K562 (cell line): ENCODE data around the gene SPPL3. TPM values are rescaled to one million over a fixed set of nuclear protein-coding genes. Genes with fewer than 3 reads are reported as not detected.

Source experiments
- ATAC-seq: fragments of 200-7000 bp; cut with Tn5 transposase; 3 replicates; pipeline ENCODE4 v1.9.1; 2020; ENCODE audit warnings: moderate library complexity
- BruUV-seq: library from RNA; stranded (reverse); fragments of 400-500 nt; replicated peaks from 2 replicates; lab custom pipeline; 2021; lab: Mats Ljungman, UMichigan
- CTCF ChIA-PET: fragments of 300-600 bp; formaldehyde crosslinking; extraction: SDS; loops from one replicate; lab custom pipeline; 2021; ENCODE audit warnings: low intra/inter-chr PET ratio; lab: Yijun Ruan, JAX
- POLR2A ChIA-PET: fragments of 300-600, 350-650 bp; sonication (Branson Sonifier 250); formaldehyde crosslinking; extraction: SDS; loops from one replicate; lab custom pipeline; 2021; ENCODE audit warnings: antibody characterized with exemption, inconsistent platforms; lab: Yijun Ruan, JAX
- DNase-seq, 4 experiments: peaks; one replicate each; pipeline versions ENCODE4 v3.0.0 to v3.0.0-alpha.2; 2011 to 2018; ENCODE audit warnings: low spot score in 3 of 4, mixed read lengths in 3 of 4; ENCODE audit errors: extremely low read depth in 1 of 4
- FAIRE-seq: peaks from 2 replicates; lab custom pipeline; 2011; peaks lifted over from hg19 to GRCh38; lab: Jason Lieb, UNC
- H2AFZ ChIP-seq: 2 replicates; pipeline ENCODE4 v1.6.0; 2011; ENCODE audit warnings: low read depth, low read length, control low read depth, inconsistent platforms
- H3K27ac ChIP-seq: fragments of 200-600 bp; 3 replicates; pipeline ENCODE4 v1.8.0; 2011; ENCODE audit warnings: low read depth, mild to moderate bottlenecking, control low read depth, inconsistent platforms, low read length, moderate library complexity, mixed read lengths; ENCODE audit errors: extremely low read depth
- H3K27me3 ChIP-seq, 2 experiments: fragments of 300-600 bp in 1 of 2; 2 replicates in 1 of 2; 3 replicates in 1 of 2; pipeline versions ENCODE4 v1.6.0 to v1.8.0; 2011; ENCODE audit warnings: inconsistent platforms in 2 of 2, low read length in 2 of 2, mild to moderate bottlenecking in 1 of 2, mixed read lengths in 1 of 2, moderate library complexity in 1 of 2; ENCODE audit not compliant: control insufficient read depth in 2 of 2, insufficient read depth in 2 of 2
- H3K36me3 ChIP-seq: fragments of 300-600 bp; 3 replicates; pipeline ENCODE4 v1.8.0; 2011; ENCODE audit warnings: mild to moderate bottlenecking, low read length, inconsistent platforms; ENCODE audit not compliant: control insufficient read depth, insufficient read depth
- H3K4me1 ChIP-seq, 2 experiments: fragments of 200-600 bp in 1 of 2; replicated peaks in 1 of 2; 2 replicates in 1 of 2; 3 replicates in 1 of 2; pipeline versions ENCODE4 v1.5.1 to v1.8.0; 2011; ENCODE audit warnings: inconsistent platforms in 2 of 2, low read length in 2 of 2, mild to moderate bottlenecking in 1 of 2, mixed read lengths in 1 of 2, moderate library complexity in 1 of 2; ENCODE audit not compliant: control insufficient read depth in 2 of 2, insufficient read depth in 2 of 2
- H3K4me2 ChIP-seq: 2 replicates; pipeline ENCODE4 v1.6.1; 2011; ENCODE audit warnings: low read length, control low read depth, inconsistent platforms, mixed read lengths; ENCODE audit not compliant: insufficient read depth
- H3K4me3 ChIP-seq: fragments of 200-600 bp; sonication (generic), shearing (Covaris generic); 2 replicates; pipeline ENCODE4 v1.5.1; 2016; ENCODE audit warnings: control low read depth, inconsistent platforms
- H3K79me2 ChIP-seq: fragments of 200-600 bp; 3 replicates; pipeline ENCODE4 v1.8.0; 2011; ENCODE audit warnings: low read length, inconsistent platforms; ENCODE audit not compliant: control insufficient read depth, insufficient read depth
- H3K9ac ChIP-seq, 2 experiments: 2 replicates each; pipeline versions ENCODE4 v1.6.0 to v1.6.1; 2011; ENCODE audit warnings: low read depth in 2 of 2, low read length in 2 of 2, control low read depth in 1 of 2, inconsistent platforms in 1 of 2, mild to moderate bottlenecking in 1 of 2, mixed read lengths in 1 of 2; ENCODE audit not compliant: insufficient read depth in 1 of 2
- H3K9me1 ChIP-seq: one replicate; pipeline ENCODE4 v1.6.0; 2011; ENCODE audit warnings: inconsistent platforms, mild to moderate bottlenecking, low read length, moderate library complexity; ENCODE audit not compliant: control insufficient read depth, insufficient read depth
- H3K9me3 ChIP-seq: replicated peaks from 2 replicates; pipeline ENCODE4 v1.5.1; 2011; ENCODE audit warnings: low read depth, low read length, inconsistent platforms; ENCODE audit not compliant: control insufficient read depth, insufficient read depth
- H4K20me1 ChIP-seq: replicated peaks from 2 replicates; pipeline ENCODE4 v1.6.1; 2011; ENCODE audit warnings: low read length, inconsistent platforms, mixed read lengths; ENCODE audit not compliant: control insufficient read depth, insufficient read depth
- ELF4 ChIP-seq: fragments of 450-650 bp; formaldehyde crosslinking; IDR thresholded peaks from 2 replicates; pipeline ENCODE4 v1.4.0; 2022; ENCODE audit warnings: missing genetic modification characterization
- ILK ChIP-seq: fragments of 450-650 bp; IDR thresholded peaks from 2 replicates; pipeline ENCODE4 v1.6.1; 2016; ENCODE audit warnings: missing genetic modification characterization, low read depth, mild to moderate bottlenecking, missing compliant biosample characterization, moderate library complexity, borderline replicate concordance
- KDM1A ChIP-seq, 2 experiments: fragments of 450-650 bp; IDR thresholded peaks; 2 replicates each; pipeline ENCODE4 v1.6.1; 2016; ENCODE audit warnings: mild to moderate bottlenecking in 2 of 2
- KLF1 ChIP-seq: fragments of 450-650 bp; IDR thresholded peaks from 2 replicates; pipeline ENCODE4 v1.6.1; 2016; ENCODE audit warnings: missing genetic modification characterization, missing compliant biosample characterization
- RCOR1 ChIP-seq, 2 experiments: IDR thresholded peaks; 2 replicates each; pipeline ENCODE4 v1.6.1; 2012; ENCODE audit warnings: low read depth in 2 of 2, low read length in 2 of 2, borderline replicate concordance in 1 of 2, improper control_type of control experiment in 1 of 2
- SMC3 ChIP-seq: conservative IDR thresholded peaks from 2 replicates; pipeline ENCODE4 v1.6.1; 2011; ENCODE audit warnings: low read depth, low read length, improper control_type of control experiment; ENCODE audit not compliant: insufficient read depth
- TOE1 ChIP-seq, 2 experiments: fragments of 450-650 bp in 1 of 2; sonication (generic) in 1 of 2; formaldehyde crosslinking in 1 of 2; IDR thresholded peaks; 2 replicates each; pipeline versions ENCODE4 v1.7.1 to v1.8.0; 2016 to 2022; ENCODE audit warnings: borderline replicate concordance in 2 of 2, mild to moderate bottlenecking in 2 of 2, antibody characterized with exemption in 1 of 2, inconsistent platforms in 1 of 2, low read depth in 1 of 2, missing genetic modification reagents in 1 of 2, moderate library complexity in 1 of 2
- TRIM28 ChIP-seq: fragments of 450-650 bp; IDR thresholded peaks from 2 replicates; pipeline ENCODE4 v1.6.1; 2017
- ZBTB7A ChIP-seq: IDR thresholded peaks from 2 replicates; pipeline ENCODE4 v1.6.1; 2011; ENCODE audit warnings: low read depth, mild to moderate bottlenecking, low read length, moderate library complexity, borderline replicate concordance; ENCODE audit not compliant: control insufficient read depth
- ZNF785 ChIP-seq: fragments of 250-450 bp; sonication (Bioruptor Pico); IDR thresholded peaks from 2 replicates; pipeline ENCODE4 v1.4.0; 2020; ENCODE audit warnings: mild to moderate bottlenecking
- WGBS: fragments of 100-300 bp; shearing (Covaris generic); methylation state at CpG from one replicate; pipeline ENCODE4 v1.1.6; 2016; ENCODE audit warnings: low coverage, mixed read lengths; ENCODE audit not compliant: insufficient coverage; ENCODE audit errors: missing lambda C conversion rate; 5-methylcytosine and 5-hydroxymethylcytosine counted together
- in situ Hi-C: fragments of 300-500 bp; cut with MboI; formaldehyde crosslinking; loops from 4 replicates; pipeline ENCODE4 v1.15.0; 2018; ENCODE audit warnings: inconsistent platforms, mixed read lengths
- intact Hi-C: fragments of 100-400 bp; cut with micrococcal nuclease; formaldehyde crosslinking; loops from 2 replicates; pipeline ENCODE4 v1.14.2; 2022
- polyA plus RNA-seq, 8 experiments: library from polyadenylated mRNA; depleted of rRNA in 4 of 8; stranded (reverse) in 5 of 8; unstranded in 3 of 8; fragments of >200 nt; fragmentation: Nextera tagmentation in 2 of 8; fragmentation: Illumina TruSeq in 1 of 8; extraction: Ambion mirVana in 2 of 8; extraction: Trizol in 1 of 8; gene quantifications; 2 replicates each; pipeline versions ENCODE4 v1.2.1 to v1.2.3, GENCODE V29; 2011 to 2014; ENCODE audit warnings: inconsistent platforms in 1 of 8, missing spikeins in 1 of 8
- total RNA-seq, 7 experiments: library from RNA; depleted of rRNA in 6 of 7; stranded (reverse); fragments of >200 nt in 6 of 7; fragmentation: Illumina TruSeq in 2 of 7; extraction: Trizol in 2 of 7; gene quantifications; 2 replicates each; pipeline versions ENCODE4 v1.2.1 to v1.2.3, GENCODE V29; 2011 to 2021; ENCODE audit warnings: low replicate concordance in 1 of 7
- TF ChIP-seq, protein P1 (sequence below): IDR thresholded peaks from 2 replicates; pipeline ENCODE4 v1.6.1; 2016; ENCODE audit warnings: missing genetic modification characterization, missing compliant biosample characterization
- TF ChIP-seq, protein P2 (sequence below): fragments of 250-450 bp; sonication (Bioruptor Pico); IDR thresholded peaks from 2 replicates; pipeline ENCODE4 v1.8.0; 2021; ENCODE audit warnings: borderline replicate concordance, mild to moderate bottlenecking, moderate library complexity; ENCODE audit not compliant: poor library complexity, severe bottlenecking

SPPL3 gene
- total and polyA plus RNA-seq, 9 of the 15 experiments (the other 6 are each of a cell fraction or from before 2014, with no cell fraction given): 2.9 to 32.1 (median 7.1) TPM

DNA sequence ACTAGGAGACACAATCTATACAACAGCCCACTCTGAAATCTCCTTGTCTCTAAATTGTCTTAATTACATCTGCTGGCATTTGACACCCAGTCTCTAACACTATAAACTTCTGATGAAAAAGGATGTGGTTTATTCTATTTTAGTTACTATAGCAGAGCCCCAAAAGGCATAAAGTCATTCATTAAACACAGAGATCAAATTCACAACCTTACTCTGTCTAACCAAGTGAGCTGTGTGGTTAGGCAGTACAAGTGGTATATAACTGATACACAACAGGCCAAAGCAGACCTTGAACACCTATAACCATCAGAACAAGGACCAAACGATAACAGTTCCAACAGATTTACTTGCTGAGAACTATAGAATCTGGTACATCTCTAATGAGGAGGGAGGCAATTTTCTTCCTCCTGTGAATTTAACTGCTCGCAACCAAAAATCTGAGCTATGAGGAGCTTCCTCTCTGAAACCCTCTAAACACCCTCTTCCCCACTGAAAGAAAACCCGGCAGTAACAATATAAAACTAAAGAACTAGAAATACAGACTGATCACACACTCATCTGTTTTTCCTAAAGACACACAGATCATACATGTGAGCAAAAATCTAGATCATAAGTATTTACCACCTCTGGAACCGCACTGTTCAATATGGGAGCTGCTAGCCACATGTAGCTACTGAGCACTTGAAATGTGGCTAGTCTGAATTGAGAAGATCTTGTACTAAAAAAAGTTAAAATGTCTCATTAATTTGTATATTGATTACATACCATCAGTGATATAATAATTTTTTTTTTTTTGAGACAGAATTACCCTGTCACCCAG is 17.7 kb downstream of the SPPL3 start:
- Histone ChIP-seq H3K9me3 (no peaks in the 10 kb centered on the region), H3K4me3 (no peak overlapping the region), H2AFZ (no peak overlapping the region), H3K9ac (no peak overlapping the region), H3K27me3 (no peaks in the 10 kb centered on the region), H4K20me1 (no peaks in the 10 kb centered on the region), H3K9me1 (no peaks in the 10 kb centered on the region), H3K79me2 (peaks cover 62% of the 10 kb centered on the region), H3K4me1 (0 out of 5 replicates have a peak, but pooled peaks cover 0 to 2% of the 10 kb centered on the region in 2 experiments), H3K4me2 (no peak overlapping the region), H3K27ac (no peak overlapping the region), H3K36me3 (no peaks in the 10 kb centered on the region)
- POLR2A ChIA-PET: interaction anchor here (0.7 to 1.6 kb wide), 10 partner anchors 9 to 183 kb away, joined by 3 to 4 read pairs (median 3); no protein-coding TSS in a partner anchor
- no TSS peak for BruUV-seq
- intact Hi-C loops (no loop called here), in situ Hi-C loops (no loop called here)
- 77% methylated on average over 4 of the region's 4 CpGs for WGBS
- FAIRE-seq (no peak), ATAC-seq (no peak), DNase-seq (no peak)
- TF ChIP-seq KDM1A (IDR thresholded peaks at IDR 0.05): no peak
- CTCF ChIA-PET: no interaction called here

DNA sequence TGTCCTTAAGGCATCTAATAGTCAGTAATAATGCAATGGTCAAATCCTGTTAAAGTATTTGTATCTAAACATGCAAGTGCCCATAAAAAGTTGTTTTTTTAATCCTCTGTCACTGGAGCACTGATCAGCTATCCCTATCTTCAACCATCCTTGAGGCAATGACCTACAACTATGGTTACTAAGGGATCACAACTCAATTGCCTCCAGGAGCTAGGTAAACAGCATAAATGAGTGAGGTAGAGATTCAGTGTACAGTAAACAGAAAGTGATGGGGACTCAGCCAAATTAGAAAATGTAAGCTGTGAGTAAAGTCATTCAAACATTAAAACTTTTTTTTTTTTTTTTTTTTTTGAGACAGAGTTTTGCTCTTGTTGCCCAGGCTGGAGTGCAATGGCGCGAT is 18.6 kb downstream of the SPPL3 start:
- POLR2A ChIA-PET: interaction anchor here (1.0 to 1.5 kb wide), 5 partner anchors 8 to 182 kb away, joined by 3 to 4 read pairs (median 3); no protein-coding TSS in a partner anchor
- TF ChIP-seq SMC3 (no peak), ZNF785 (CRISPR knock-in tag) (no peak), TRIM28 (no peak), ELF4 (CRISPR knock-in tag) (no peak), RCOR1 (IDR thresholded peaks at IDR 0.05; ENCODE audit: borderline replicate concordance in 1 of 2, low read depth in 2 of 2, low read length in 2 of 2) (no peak), KLF1 (tag) (no peak), ILK (tag) (no peak), TOE1 (IDR thresholded peaks at IDR 0.05; ENCODE audit: borderline replicate concordance) (no peak), TOE1 (CRISPR knock-in tag; IDR thresholded peaks at IDR 0.05; ENCODE audit: borderline replicate concordance, low read depth) (no peak), ZBTB7A (no peak)
- TF ChIP-seq, protein P1, sequence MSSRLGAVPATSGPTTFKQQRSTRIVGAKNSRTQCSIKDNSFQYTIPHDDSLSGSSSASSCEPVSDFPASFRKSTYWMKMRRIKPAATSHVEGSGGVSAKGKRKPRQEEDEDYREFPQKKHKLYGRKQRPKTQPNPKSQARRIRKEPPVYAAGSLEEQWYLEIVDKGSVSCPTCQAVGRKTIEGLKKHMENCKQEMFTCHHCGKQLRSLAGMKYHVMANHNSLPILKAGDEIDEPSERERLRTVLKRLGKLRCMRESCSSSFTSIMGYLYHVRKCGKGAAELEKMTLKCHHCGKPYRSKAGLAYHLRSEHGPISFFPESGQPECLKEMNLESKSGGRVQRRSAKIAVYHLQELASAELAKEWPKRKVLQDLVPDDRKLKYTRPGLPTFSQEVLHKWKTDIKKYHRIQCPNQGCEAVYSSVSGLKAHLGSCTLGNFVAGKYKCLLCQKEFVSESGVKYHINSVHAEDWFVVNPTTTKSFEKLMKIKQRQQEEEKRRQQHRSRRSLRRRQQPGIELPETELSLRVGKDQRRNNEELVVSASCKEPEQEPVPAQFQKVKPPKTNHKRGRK (tag): no peak
- TF ChIP-seq, protein P2, sequence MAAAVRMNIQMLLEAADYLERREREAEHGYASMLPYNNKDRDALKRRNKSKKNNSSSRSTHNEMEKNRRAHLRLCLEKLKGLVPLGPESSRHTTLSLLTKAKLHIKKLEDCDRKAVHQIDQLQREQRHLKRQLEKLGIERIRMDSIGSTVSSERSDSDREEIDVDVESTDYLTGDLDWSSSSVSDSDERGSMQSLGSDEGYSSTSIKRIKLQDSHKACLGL (CRISPR knock-in tag): no peak

More for the DNA sequence above, 18.6 kb downstream of the SPPL3 start:
- ATAC-seq (no peak), FAIRE-seq (no peak), DNase-seq (no peak)
- intact Hi-C loops: no loop called here
- BruUV-seq: no TSS peak
- H3K4me2 ChIP-seq: no peak overlapping the region
- H3K4me1 ChIP-seq: no peaks in the 10 kb centered on the region
- H3K27ac ChIP-seq: no peak overlapping the region
- WGBS: no CpG with 5 or more reads among the region's 2 CpGs
- in situ Hi-C loops: no loop called here
- H3K36me3 ChIP-seq: no peaks in the 10 kb centered on the region
- H3K4me3 ChIP-seq: no peak overlapping the region
- H3K79me2 ChIP-seq: peaks cover 58% of the 10 kb centered on the region
- no peaks in the 10 kb centered on the region for H3K9me1 ChIP-seq
- H4K20me1 ChIP-seq: no peaks in the 10 kb centered on the region
- CTCF ChIA-PET: no interaction called here
- no peak overlapping the region for H3K9ac ChIP-seq
- no peaks in the 10 kb centered on the region for H3K9me3 ChIP-seq
- H2AFZ ChIP-seq: no peak overlapping the region
- H3K27me3 ChIP-seq: no peaks in the 10 kb centered on the region
